ENCODE data around the gene ITPR1. TPM values are rescaled to one million over a fixed set of nuclear protein-coding genes. Genes with fewer than 3 reads are reported as not detected.

Gene ITPR1
- polyA plus RNA-seq, 3 donors, result 48.6 to 58.8 (median 53.2) TPM

- no peak for DNase-seq
Measured at GRCh38 chr3:4774531-4774930, 281.4 kb downstream of the ITPR1 start.

- DNase-seq, result no peak
Measured at GRCh38 chr3:4776399-4776979, 283.3 kb downstream of the ITPR1 start.

GRCh38 chr3:4776980-4777581 is 283.9 kb downstream of the ITPR1 start:
- DNase-seq, result no peak

- DNase-seq, result no peak
Measured at GRCh38 chr3:4778119-4778518, 285.0 kb downstream of the ITPR1 start.

GRCh38 chr3:4778740-4779139 is 285.6 kb downstream of the ITPR1 start:
- no peak for DNase-seq

GRCh38 chr3:4780545-4780957 is 287.4 kb downstream of the ITPR1 start:
- no peak for DNase-seq

- DNase-seq, result no peak
Measured at GRCh38 chr3:4782095-4782494, 288.9 kb downstream of the ITPR1 start.

- no peak for DNase-seq
Measured at GRCh38 chr3:4785551-4785950, 292.4 kb downstream of the ITPR1 start.

GRCh38 chr3:4786431-4786830 is 293.3 kb downstream of the ITPR1 start:
- no peak for DNase-seq

- no peak for DNase-seq
Measured at GRCh38 chr3:4791358-4791757, 298.2 kb downstream of the ITPR1 start.

GRCh38 chr3:4793311-4793710 is 300.2 kb downstream of the ITPR1 start:
- DNase-seq, result no peak

GRCh38 chr3:4794331-4794730 is 301.2 kb downstream of the ITPR1 start:
- DNase-seq, result no peak

- DNase-seq, result no peak
Measured at GRCh38 chr3:4794798-4795197, 301.6 kb downstream of the ITPR1 start.

GRCh38 chr3:4795905-4796304 is 302.8 kb downstream of the ITPR1 start:
- DNase-seq, result no peak

- DNase-seq, result no peak
Measured at GRCh38 chr3:4797201-4797705, 304.1 kb downstream of the ITPR1 start.

- DNase-seq, result no peak
Measured at GRCh38 chr3:4799266-4800256, 306.4 kb downstream of the ITPR1 start.

- no peak for DNase-seq
Measured at GRCh38 chr3:4800595-4800994, 307.4 kb downstream of the ITPR1 start.

GRCh38 chr3:4801892-4802291 is 308.7 kb downstream of the ITPR1 start:
- no peak for DNase-seq

- DNase-seq, result no peak
Measured at GRCh38 chr3:4802903-4803302, 309.8 kb downstream of the ITPR1 start.

GRCh38 chr3:4804161-4805058 is 311.3 kb downstream of the ITPR1 start:
- no peak for DNase-seq

GRCh38 chr3:4805662-4806061 is 312.5 kb downstream of the ITPR1 start:
- DNase-seq, result no peak
